CD4-positive, alpha-beta T cell treated with Interleukin-6 at 100 ng/mL for 8 hours (primary cell): ENCODE results near the gene POLA2.
"Not testable (repeated sequence)": the region's sequence is repeated elsewhere in the genome, so short reads cannot be mapped to it uniquely, and the experiment has no call there.

Experiments used
- DNase-seq: peaks from one replicate; pipeline ENCODE4 v3.0.0-alpha.2; 2020; ENCODE audit warnings: mixed read lengths, low spot score

Gene POLA2

DNA sequence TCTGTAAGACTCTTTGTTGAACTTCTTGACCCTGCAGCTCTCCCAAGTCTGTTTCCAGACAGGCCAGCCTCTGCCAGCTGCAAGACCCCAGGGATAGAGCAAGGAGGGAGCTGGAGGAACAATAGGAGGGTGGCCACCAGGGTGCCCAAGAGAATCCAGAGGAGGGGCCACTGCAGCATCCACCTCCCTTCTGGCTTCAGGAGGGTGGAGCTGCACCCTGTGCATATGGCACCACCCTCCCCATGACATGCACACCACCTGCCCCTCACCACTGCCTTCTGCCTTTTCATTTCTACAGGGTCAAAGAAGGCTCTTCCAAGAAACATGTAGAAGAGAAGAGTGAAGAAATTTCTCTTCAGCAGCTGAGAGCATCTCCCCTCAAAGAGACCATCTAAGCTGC lies 20.1 kb upstream of the POLA2 start:
- no peak for DNase-seq

DNA sequence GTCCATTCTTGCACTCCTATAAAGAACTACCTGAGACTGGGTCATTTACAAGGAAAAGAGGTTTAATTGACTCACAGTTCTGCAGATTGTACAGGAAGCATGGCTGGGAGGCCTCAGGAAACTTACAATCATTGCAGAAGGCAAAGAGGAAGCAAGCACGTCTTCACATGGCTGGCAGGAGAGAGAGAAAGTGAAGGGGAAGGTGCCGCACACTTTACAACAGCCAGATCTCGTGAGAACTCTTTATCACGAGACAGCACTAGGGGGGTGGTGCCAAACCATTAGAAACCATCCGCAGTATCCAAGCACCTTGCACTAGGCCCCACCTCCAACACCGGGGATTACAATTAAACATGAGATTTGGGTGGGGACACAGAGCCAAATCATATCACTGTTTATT lies 19.4 kb upstream of the POLA2 start:
- DNase-seq, result no peak

DNA sequence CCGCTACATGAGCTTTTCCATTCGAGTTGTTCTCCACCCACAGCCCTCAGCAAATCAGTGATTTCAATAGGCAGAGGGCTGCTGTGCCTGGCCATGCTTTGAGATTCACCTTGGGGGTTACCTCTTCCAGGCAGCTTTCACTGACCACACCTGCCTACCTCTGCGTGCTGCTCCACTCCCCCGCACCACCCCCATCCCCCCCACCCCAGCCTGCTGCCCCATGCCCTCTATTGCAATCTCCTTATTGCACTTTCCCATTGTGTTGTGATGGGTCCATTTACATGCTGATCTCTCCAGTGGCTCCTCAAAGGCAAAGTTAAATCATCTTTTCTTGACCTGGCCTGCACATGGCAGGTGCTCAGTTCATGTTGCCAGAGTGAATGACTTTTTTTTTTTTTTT lies 18.0 kb upstream of the POLA2 start:
- no peak for DNase-seq

DNA sequence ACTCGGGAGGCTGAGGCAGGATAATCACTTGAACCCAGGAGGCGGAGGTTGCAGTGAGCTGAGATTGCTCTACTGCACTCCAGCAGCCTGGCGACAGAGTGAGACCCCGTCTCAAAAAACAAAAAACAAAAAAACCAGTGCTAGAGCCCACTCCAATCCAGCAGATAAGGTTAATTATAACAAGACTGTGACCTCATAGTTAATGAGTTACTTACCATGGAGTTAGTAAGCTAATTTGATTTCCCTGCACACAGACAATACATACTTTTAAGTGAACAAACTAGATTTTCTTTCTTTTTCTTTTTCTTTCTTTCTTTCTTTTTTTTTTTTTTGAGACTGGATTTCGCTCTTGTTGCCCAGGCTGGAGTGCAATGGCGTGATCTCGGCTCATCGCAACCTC lies 16.7 kb upstream of the POLA2 start:
- not testable (repeated sequence) for DNase-seq

DNA sequence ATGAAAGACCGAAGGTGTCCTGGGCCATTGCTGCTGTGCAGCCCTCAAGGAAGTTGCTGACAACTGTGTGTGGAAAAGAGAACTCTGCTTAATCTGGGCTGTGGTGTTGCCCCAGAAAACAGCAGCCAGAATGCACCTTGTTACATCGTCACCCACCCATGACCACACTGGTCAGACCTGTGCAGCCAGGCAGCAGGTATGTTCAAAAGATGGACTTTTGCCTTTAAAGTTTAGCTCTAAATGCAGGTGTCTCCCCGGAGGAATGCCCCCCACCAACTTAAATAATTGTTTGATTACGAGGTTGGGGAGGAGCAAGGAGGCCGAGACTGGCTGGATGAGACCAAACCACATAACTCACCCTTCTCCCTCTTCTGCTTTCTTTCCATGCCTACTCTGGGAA lies 15.3 kb upstream of the POLA2 start:
- DNase-seq, result no peak

DNA sequence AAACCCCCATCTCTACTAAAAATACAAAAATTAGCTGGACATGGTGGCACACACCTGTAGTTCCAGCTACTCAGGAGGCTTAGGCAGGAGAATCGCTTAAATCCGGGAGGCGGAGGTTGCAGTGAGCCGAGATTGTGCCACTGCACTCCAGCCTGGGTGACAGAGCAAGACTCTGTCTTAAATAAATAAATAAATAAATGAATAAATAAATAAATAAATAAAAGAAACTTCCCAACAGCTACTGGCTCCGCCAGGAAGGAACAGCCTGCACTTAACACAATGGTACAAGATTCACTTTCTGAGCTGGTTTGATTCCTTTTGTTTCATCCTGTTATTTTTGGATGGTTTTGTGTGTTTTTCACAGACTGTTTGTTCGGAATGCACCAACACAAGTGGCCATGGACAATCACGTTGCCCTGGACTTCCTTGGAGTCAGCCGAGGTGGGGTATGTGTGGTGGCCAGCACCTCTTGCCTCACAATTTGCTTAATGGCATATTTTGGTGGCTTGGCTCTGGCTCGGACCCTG lies 13.5 kb upstream of the POLA2 start:
- DNase-seq, result not testable (repeated sequence)

DNA sequence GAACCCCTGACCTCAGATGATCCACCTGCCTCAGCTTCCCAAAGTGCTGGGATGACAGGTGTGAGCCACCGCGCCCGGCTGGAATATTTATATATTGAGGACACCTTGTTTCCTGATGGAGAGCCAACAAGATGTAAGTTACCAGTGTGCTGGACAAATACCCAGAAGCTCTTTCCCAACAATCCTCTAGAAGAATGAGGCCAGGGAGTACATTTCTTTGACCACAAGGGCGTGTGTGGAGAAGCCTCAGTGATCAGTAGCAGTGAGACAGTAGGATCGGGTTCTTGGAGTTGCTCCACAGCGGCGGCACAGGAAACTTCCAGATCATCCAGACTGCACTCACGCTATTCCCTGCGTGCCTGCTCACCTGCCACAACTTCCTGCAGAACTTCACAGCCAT lies 10.3 kb upstream of the POLA2 start:
- DNase-seq, result no peak

DNA sequence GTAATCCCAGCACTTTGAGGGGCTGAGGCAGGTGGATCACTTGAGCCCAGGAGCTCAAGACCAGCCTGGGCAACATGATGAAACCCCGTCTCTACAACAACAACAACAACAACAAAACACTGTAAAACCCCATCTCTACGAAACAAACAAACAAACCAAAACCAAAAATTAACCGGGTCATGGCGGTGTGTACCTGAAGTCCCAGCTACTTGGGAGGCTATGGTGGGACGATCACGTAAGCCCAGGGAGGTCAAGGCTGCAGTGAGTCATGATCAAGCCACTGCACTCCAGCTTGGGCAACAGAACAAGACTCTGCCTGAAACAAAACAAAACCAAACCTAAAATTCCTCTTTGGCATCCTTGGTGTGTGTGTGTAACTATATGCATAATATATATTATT lies 7.0 kb upstream of the POLA2 start:
- DNase-seq, result no peak

DNA sequence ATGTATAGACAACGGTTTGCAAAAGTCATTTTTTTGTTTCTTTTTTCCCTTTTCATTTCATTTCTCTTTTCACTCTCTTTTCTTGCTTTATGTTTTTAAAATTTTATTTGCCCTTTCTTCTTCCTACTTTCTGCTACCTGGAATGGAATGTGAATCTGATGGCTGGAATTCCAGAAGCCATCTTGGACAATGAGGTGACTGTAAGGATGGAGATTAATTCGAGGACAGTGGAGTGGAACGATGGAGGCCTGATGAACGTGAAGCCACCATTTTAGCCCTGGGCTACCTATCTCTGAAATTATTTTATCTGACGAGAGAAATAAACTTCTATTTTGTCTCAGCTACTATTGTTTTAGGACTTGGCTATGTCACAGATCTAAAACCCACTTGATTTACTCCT lies 2.8 kb upstream of the POLA2 start:
- no peak for DNase-seq

DNA sequence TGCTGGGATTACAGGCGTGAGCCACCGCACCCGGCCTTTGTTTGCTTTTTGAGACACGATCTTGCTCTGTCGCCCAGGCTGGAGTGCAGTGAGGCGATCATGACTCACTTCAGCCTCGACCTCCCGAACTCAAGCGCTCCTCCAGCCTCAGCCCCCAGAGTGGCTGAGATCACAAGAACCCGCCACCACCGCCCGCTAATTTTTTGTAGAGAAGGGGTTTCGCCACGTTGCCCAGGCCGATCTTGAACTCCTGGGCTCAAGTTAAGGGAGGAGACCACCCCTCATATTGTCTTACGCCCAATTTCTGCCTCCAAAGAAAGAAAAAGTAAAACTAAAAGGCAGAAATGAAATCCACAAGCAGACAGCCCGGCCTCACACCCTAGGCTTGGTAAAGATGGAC lies 1.5 kb upstream of the POLA2 start:
- DNase-seq, result no peak

DNA sequence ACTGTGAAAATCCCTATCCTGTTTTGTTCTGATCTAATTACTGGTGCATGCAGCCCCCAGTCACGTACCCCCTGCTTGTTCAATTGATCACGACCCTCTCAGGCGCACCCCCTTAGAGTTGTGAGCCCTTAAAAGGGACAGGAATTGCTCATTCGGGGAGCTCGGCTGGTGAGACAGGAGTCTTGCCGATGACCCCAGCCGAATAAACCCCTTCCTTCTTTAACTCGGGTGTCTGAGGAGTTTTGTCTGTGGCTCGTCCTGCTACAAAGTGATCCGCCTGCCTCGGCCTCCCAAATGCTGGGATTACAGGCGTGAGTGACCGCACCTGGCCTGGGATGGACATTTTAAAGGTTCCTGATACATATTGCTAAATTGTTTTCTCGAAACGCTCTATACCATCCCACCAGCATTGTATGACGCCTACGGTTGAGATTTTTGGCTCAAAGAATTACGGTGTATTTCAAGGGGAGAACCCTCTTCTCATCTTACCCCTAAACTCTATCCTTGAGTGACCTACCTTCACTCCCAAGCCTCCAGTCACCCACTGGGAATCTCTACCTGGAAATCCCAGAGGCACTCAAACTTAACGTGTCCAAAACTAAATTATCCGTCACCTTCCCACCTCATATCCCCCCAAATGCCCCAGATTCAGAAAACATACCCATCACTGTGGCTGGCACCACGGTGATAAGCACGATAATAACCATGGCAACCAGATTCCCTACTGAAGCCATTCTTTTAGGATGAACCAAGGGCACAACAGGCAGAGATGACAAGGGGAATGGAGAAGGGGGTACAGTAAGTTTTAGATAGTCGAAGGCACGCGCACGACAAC lies 789 bp upstream of the POLA2 start:
- DNase-seq, result no peak

DNA sequence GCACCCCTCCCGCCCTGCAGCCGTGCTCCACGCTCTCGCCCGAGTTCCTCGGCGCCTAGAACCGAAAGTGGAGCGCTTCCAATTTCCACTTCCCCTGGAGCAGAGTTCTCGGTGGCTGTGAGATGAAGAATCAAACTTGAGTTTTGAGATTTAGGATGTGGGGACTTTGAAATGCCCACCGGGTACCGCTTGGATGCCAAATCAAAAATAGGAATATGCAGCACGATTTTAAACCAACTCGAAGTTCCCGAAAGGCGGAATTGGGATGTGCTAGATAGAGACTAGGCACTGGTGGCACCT lies 569 bp downstream of the POLA2 start:
- peak; percentile 8 for DNase-seq

DNA sequence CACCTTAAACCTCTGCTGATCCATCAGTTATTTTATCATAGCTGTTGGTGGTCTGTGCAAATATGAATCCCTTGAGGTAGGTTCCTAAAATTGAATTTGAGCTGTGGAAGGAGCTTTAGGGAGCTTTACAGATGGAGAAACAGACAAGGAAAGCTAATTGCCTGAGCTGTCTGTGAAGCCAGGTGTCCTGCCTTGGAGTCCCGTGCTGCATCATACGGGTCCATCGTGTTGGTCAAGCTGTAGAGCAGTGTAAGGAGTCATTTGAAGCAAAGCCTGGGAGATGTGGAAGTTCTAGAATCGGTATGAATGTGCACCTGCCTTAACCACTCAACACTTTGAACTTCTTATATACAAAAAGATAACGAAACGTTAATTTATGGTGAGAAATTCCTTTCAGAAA lies 1.0 kb downstream of the POLA2 start:
- DNase-seq, result no peak

DNA sequence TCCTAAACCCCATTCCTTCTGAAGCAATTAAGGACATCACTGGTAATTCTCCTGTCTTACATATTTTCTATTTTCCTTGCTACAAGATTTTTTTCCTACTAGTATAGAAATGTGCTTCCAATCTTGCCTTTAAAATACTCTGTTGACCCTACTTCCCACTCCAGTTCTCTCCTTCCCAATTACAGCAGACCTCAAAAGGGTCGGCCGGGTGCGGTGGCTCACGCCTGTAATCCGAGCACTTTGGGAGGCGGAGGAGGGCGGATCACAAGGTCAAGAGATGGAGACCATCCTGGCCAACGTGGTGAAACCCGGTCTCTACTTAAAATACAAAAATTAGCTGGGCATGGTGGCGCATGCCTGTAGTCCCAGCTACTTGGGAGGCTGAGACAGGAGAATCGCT lies 3.0 kb downstream of the POLA2 start:
- DNase-seq, result not testable (repeated sequence)

DNA sequence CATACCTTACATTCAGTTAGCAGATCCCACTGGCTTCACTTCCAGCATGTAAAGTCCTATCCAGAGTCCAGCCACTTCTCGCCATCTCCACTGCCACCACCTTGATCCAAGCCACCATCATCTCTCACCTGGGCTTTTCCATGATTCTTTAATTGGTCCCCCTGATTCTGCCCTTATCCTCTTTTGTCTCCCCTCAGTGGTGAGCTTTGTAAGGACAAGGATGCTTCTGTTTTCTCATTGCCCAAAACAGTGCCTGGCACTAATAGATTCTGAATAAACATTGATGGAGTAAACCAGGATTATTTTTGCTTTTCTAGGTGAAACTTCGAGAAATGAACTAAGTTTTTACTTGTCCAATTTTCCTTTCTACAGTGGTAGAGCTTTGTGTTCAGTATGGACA lies 4.4 kb downstream of the POLA2 start:
- no peak for DNase-seq

DNA sequence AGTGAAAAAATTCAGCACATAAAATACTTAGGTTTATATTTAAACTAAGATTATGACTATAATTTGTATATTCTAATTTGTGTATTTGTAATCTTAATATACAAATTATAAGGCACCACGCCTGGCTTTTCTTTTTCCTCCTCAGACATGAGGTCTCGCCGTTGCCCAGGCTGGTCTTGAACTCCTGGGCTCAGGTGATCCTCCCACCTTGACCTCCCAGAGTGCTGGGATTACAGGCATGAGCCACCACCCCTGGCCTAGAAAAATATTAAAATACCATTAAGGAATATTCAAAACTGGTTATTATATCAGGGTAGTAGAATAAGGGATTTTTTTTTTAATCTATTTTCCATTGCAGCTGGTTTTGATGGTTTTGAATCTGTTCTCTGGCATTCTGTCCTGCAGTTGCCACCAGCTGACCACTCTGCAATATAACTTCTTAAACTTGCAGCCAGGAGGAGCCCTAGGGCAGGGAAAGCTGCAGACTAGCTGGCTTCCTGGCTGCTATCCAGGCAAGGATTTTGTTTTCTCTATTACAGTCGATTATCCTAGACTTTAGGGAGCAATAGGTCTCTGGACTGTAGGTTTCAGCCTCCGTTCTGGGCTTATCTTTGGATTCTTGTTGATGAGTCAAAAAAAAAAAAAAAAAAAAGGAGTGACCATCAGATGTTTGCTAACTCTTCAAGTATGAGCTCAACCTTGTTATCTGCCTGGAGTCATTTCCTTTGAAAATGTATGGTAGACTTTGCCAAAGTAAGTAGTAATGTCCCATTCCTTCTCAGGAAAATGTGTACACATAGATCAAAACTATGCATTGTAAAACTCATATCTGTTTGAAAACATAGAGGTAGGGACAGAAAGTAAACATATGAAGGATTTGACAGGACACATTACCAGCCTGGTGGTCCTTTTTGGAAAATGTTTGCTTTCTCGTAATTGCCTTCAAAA lies 13.2 kb downstream of the POLA2 start:
- peak; percentile 15 for DNase-seq

DNA sequence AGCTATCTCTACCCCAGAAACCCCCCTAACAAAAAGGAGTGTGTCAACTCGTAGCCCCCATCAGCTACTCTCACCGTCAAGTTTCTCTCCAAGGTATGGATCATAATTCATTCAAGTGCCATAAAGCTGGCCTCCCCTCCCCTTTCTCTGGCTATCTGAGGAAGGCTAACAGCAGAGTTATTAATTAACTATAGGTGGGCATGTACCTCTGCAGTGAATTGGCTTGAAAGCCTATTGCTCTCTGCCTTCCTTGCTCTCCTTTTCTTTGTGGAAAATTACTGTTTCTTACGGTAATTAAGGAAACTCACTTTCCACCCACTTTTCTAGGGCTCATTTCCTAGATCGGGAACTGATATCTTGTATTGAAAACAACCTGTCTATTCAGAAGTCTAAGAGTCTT lies 14.1 kb downstream of the POLA2 start:
- no peak for DNase-seq

DNA sequence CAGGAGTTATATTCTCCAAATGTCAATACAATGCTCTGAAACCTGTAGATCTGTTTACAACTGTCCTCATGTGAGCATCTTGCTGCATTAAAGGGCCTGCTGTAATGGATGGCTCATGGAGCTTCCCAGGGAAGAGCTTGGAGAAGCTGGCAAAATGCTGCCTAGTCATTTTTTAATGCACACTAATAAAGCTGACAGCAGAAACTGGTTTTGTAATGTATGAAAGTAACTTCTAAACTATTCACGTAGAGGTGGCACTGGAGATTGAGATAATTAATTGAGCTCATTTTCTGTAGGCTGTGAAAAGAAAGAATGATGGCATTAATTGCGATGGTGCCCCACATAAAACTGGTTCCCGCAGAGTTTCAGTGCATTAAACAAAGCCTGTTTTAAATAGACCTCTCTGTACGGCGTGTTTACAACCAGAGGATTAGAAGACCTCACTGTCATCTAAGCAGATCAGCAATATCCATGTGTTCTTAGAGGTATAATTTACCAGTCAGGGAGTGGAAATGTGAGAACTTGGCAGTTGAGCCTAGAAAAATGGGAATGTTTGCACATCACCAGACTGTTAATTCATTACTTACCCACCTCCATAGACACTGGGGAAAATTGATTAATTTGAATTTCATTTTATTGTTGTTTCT lies 16.0 kb downstream of the POLA2 start:
- no peak for DNase-seq

DNA sequence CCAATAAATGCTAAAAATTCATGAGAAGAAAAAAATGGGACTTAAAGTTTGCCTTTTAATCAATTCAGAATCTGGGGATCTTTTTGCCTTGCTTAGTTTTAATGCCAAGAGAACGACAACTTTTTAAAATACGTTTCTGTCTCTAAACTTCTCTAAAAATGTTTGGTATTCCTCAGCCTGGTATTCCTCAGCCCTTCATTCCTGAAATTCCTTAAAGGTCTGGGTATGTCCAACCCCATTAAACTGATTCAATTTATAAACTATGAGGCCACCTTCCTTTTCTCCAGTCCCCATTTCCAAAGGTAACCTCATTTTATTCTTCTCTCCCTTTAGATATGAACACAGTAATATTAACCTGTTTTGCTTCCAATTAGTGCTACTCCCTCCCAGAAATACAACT lies 16.6 kb downstream of the POLA2 start:
- no peak for DNase-seq

DNA sequence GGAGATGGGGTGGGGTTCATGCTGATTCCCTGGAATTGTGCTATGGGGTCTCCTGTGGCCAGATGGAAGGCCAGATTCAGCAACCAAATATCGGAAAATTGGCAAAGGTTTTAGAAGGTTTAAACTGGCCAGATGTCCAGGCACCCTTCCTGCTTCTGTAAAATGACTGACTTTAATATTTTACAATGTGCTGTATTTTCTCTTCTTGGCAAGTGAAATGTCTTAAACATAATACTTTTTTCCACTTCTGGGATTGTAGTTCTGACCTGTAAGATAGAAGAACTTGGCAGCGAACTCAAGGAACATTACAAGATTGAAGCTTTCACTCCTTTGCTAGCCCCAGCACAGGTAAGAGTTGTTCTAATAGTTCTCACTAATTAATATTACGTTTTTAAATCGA lies 17.5 kb downstream of the POLA2 start:
- no peak for DNase-seq

DNA sequence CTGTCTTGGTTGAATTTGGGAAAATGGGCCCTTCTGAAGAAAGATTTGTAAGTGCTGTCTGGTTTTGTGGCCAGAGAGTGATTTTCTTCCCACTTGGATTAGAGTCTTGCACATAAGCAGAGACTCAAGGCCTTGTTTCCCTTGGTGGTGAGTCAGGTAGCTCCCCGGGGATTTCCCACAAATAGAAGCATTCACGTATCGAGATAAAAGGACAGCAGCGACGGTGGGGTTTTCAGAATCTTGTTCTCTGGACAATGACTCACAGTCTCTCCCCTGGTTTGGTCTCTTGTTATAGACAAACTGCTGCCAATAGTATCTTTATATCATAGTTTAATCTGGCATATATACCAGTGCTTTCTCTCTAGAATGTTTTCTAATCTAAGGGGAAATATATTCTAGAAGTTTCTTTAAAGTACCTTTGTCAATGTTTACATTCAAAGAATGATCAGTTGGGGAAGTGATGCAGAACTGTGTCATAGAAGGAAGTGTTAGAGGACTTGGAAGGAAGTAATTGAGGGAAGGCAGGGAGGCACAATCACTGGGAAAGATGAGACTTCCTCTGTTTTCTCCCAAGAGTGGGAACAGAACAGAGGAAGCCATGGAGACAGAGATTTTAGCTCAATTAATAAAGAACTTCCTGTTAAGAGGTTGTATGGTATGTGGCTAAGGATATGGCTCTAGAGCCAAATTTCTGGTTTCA lies 18.1 kb downstream of the POLA2 start:
- DNase-seq, result peak; percentile 29

DNA sequence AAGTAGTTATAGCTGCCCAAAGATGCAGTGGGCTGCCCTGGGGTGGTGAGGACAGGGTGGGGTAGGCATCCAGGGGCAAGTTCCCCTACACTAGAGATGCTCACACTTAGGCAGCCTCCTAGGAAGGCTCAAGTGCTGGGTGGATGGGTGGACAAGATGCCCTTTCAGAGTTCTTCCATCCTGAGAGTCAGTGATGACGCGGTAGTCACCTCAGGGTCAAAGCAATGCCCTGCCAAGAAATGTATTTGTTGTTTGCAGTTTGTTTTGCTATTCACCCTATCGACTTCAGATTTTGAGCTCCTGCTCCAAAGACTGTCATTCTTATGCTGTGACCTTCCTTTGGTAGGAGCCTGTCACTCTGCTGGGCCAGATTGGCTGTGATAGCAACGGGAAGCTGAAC lies 18.9 kb downstream of the POLA2 start:
- DNase-seq, result no peak
